Stimulated activated CD4-positive, alpha-beta T cell treated with anti-CD3 and anti-CD28 coated beads, Interleukin-15, amount 100 ng/mL, for 24 hours (primary cell): Measurements from ENCODE around the gene TEX29.

Experiments used
- DNase-seq: peaks from one replicate; pipeline ENCODE4 v3.0.0-alpha.2; 2020

TEX29 gene

GRCh38 chr13:111319998-111320911 is at the start of gene TEX29:
Gene TEX29, plus strand, starts transcription at chr13:111320642. Its CDS starts 249 bp downstream, at chr13:111320891.
- no peak for DNase-seq

- no peak for DNase-seq
Observed at GRCh38 chr13:111270765-111271698, 49.4 kb upstream of the TEX29 start.

GRCh38 chr13:111272117-111272516 is 48.3 kb upstream of the TEX29 start:
- DNase-seq = no peak

- DNase-seq = no peak
Observed at GRCh38 chr13:111275382-111275781, 45.1 kb upstream of the TEX29 start.

GRCh38 chr13:111275995-111276618 is 44.3 kb upstream of the TEX29 start:
- DNase-seq = no peak

GRCh38 chr13:111278258-111278657 is 42.2 kb upstream of the TEX29 start:
- DNase-seq = no peak

- no peak for DNase-seq
Observed at GRCh38 chr13:111278743-111279652, 41.4 kb upstream of the TEX29 start.

- DNase-seq = no peak
Observed at GRCh38 chr13:111280226-111280625, 40.2 kb upstream of the TEX29 start.

GRCh38 chr13:111280681-111281585 is 39.5 kb upstream of the TEX29 start:
- DNase-seq = no peak

- no peak for DNase-seq
Observed at GRCh38 chr13:111281751-111282311, 38.6 kb upstream of the TEX29 start.

- no peak for DNase-seq
Observed at GRCh38 chr13:111282425-111282824, 38.0 kb upstream of the TEX29 start.

GRCh38 chr13:111282997-111283396 is 37.4 kb upstream of the TEX29 start:
- DNase-seq = no peak

- DNase-seq = no peak
Observed at GRCh38 chr13:111283457-111283856, 37.0 kb upstream of the TEX29 start.

- no peak for DNase-seq
Observed at GRCh38 chr13:111283991-111284390, 36.5 kb upstream of the TEX29 start.

- no peak for DNase-seq
Observed at GRCh38 chr13:111284565-111284964, 35.9 kb upstream of the TEX29 start.

- DNase-seq = no peak
Observed at GRCh38 chr13:111286162-111286561, 34.3 kb upstream of the TEX29 start.

- no peak for DNase-seq
Observed at GRCh38 chr13:111286749-111287148, 33.7 kb upstream of the TEX29 start.

GRCh38 chr13:111287201-111287600 is 33.2 kb upstream of the TEX29 start:
- DNase-seq = no peak

GRCh38 chr13:111288276-111288675 is 32.2 kb upstream of the TEX29 start:
- no peak for DNase-seq

GRCh38 chr13:111289251-111289650 is 31.2 kb upstream of the TEX29 start:
- DNase-seq = no peak

- no peak for DNase-seq
Observed at GRCh38 chr13:111291908-111292307, 28.5 kb upstream of the TEX29 start.
